Heart right ventricle (tissue), 16 donors: ENCODE measurements around the gene POU5F2. TPM values are rescaled to one million over a fixed set of nuclear protein-coding genes. Genes with fewer than 3 reads are reported as not detected.

Experiments
- ATAC-seq, 8 donors: fragments of 200-7000 bp; cut with Tn5 transposase; one replicate each; pipeline ENCODE4 v1.9.1; 2020; ENCODE audit warnings: mild to moderate bottlenecking in 8 of 8, moderate library complexity in 8 of 8, moderate number of reproducible peaks in 1 of 8
- DNase-seq, 2 donors: peaks; one replicate each; pipeline ENCODE4 v3.0.0-alpha.2; 2020
- H3K27ac ChIP-seq, 10 donors: fragments of 200-600 bp; sonication (generic) in 2 of 10; one replicate each; pipeline versions ENCODE4 v1.5.0 to v1.8.0; 2020 to 2022; ENCODE audit warnings: mild to moderate bottlenecking in 3 of 10
- H3K27me3 ChIP-seq, 7 donors: fragments of 200-600 bp; one replicate each; pipeline ENCODE4 v1.8.0; 2021 to 2022; ENCODE audit warnings: mild to moderate bottlenecking in 2 of 7
- H3K36me3 ChIP-seq, 9 donors: fragments of 200-600 bp; sonication (generic) in 1 of 9; one replicate each; pipeline versions ENCODE4 v1.5.0 to v1.8.0; 2020 to 2022; ENCODE audit warnings: mild to moderate bottlenecking in 2 of 9
- H3K4me1 ChIP-seq, 9 donors: fragments of 200-600 bp; sonication (generic) in 1 of 9; one replicate each; pipeline versions ENCODE4 v1.5.0 to v1.8.0; 2020 to 2022; ENCODE audit warnings: mild to moderate bottlenecking in 4 of 9
- H3K4me3 ChIP-seq, 10 donors: fragments of 200-600 bp; sonication (generic) in 2 of 10; one replicate each; pipeline versions ENCODE4 v1.5.0 to v1.8.0; 2020 to 2022; ENCODE audit warnings: mild to moderate bottlenecking in 7 of 10, moderate library complexity in 2 of 10
- H3K9me3 ChIP-seq, 11 donors: fragments of 200-600 bp in 10 of 11; sonication (generic) in 2 of 11; one replicate each; pipeline versions ENCODE4 v1.5.0 to v1.8.0; 2013 to 2022; ENCODE audit warnings: mild to moderate bottlenecking in 2 of 11, control low read depth in 1 of 11, moderate library complexity in 1 of 11
- CTCF ChIP-seq, 9 donors: fragments of 200-600 bp; sonication (generic) in 2 of 9; IDR thresholded peaks; one replicate each; pipeline versions ENCODE4 v1.5.0 to v1.8.0; 2021 to 2022; ENCODE audit warnings: antibody characterized with exemption in 9 of 9, mild to moderate bottlenecking in 5 of 9, moderate library complexity in 1 of 9
- WGBS, 2 donors: extraction: QIAGEN DNeasy Blood & Tissue Kit; methylation state at CpG; one replicate each; pipeline ENCODE4 v1.1.7; 2013; ENCODE audit warnings: inconsistent platforms in 1 of 2; 5-methylcytosine and 5-hydroxymethylcytosine counted together
- intact Hi-C, 10 donors: fragments of 100-400 bp; cut with DNase I; formaldehyde crosslinking; loops; one replicate each; pipeline versions ENCODE4 v1.11.1 to v1.14.2; 2022
- polyA plus RNA-seq, 2 donors: library from polyadenylated mRNA; stranded (reverse); fragments of 200-250 nt; gene quantifications; one replicate each; pipeline ENCODE4 v1.2.3, GENCODE V29; 2013
- total RNA-seq, 10 donors: library from RNA; stranded (reverse); fragmentation: NEBNext Ultra II Directional in 3 of 10; extraction: Animal tissue kit (Norgen Biotek cat#: 25700) in 3 of 10; gene quantifications; one replicate each; pipeline versions ENCODE4 v1.2.1 to v1.2.4, GENCODE V29; 2021 to 2023
- donor health status: Arrhythmogenic right ventricular cardiomyopathy.
- donor health status: ischemic (EF 13 %, LVEDD 7.1; RV severe dilation, severe dysfunction).
- donor health status: healthy with polysubstance abuse.
- donor health status: DM: no; HTN: yes; CAD: no.
- donor health status: DM: no; HTN: no; CAD: no.
- donor health status: ischemic (EF 25% LVEDD 6.9; RV normal size, moderate dysfunction).
- donor health status: ischemic (EF 25% LVEDD 5.7; RV mildly dilated, moderate dysfunction).
- donor health status: healthy.
- donor health status: DM: yes; HTN: yes; CAD: no.
- donor health status: Ischemic cardiomyopathy.
- donor health status: ischemic (EF 35%, LVEDD 5.7; RV mildly dilated, moderate dysfunction).
- donor health status: nonischemic (EF 11% LVEDD 7.7; RV severe dilation, severe dysfunction).
- donor health status: DM: yes; HTN: yes; CAD: no.
- donor health status: PGD.
- donor health status: ischemic (EF 29% LVEDD 5.4; RV normal size, mild dysfunction).
- donor health status: nonischemic (EF 23%, LVEDD 6.1; RV moderate dilation, normal function).

The POU5F2 gene
- total and polyA plus RNA-seq, 12 donors, result 0.01 to 0.51 (median 0.31) TPM

DNA sequence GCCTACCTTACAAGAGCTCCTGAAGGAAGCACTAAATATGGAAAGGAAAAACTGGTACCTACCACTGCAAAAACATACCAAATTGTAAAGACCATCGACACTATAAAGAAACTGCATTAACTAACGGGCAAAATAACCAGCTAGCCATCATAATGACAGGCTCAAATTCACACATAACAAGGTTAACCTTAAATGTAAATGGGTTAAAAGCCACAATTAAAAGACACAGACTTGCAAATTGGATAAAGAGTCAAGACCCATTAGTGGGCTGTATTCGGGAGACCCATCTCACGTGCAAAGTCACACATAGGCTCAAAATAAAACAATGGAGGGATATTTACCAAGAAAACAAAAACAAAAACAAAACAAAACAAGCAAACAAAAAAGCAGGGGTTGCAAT is 49.4 kb downstream of the POU5F2 start:
- WGBS, 2 donors, result 83 to 95% methylated on average over 4 of the region's 4 CpGs
- TF ChIP-seq CTCF (IDR thresholded peaks at IDR 0.05), result no peak
- Histone ChIP-seq H3K4me3 (no peak overlapping the region), H3K27ac (no peak overlapping the region), H3K4me1 (no peaks in the 10 kb centered on the region), H3K27me3 (no peaks in the 10 kb centered on the region), H3K9me3 (peaks cover 0 to 69% (median 8%) of the 10 kb centered on the region in 11 donors), H3K36me3 (no peaks in the 10 kb centered on the region)
- DNase-seq (no peak), ATAC-seq (no peak)
- intact Hi-C loops, result no loop called here

Other genes with a start within 250 kb of the POU5F2 start
- gene NR2F1-AS1, start 160.4 kb downstream of the POU5F2 start, total RNA-seq, result under 1 TPM in 9 of 10 donors, not detected in 1; 0.44 to 0.87 (median 0.59) TPM
- gene NR2F1-AS1, start 160.4 kb downstream of the POU5F2 start, polyA plus RNA-seq, result 1 to 10 TPM in 1 of 2 donors, under 1 TPM in 1; 0.41 to 2.9 TPM
- gene NR2F1, start 158.4 kb downstream of the POU5F2 start, total RNA-seq, result 1 to 10 TPM in 4 of 10 donors, under 1 TPM in 6; 0.27 to 2.4 (median 0.92) TPM
- gene NR2F1, start 158.4 kb downstream of the POU5F2 start, polyA plus RNA-seq, result 1 to 10 TPM in 1 of 2 donors, under 1 TPM in 1; 0.44 to 1.1 TPM